ENCODE measurements around the gene SCAF1.

Gene SCAF1

GRCh38 chr19:49641688-49642491 lies at the start of gene SCAF1:
TSS of gene SCAF1 (plus strand) at chr19:49642209. CDS start at chr19:49645027, 2,818 bp downstream.
- ChIA-PET POLR2A (interaction anchor here (0.5 to 3.1 kb wide), 10 partner anchors 23 to 146 kb away, joined by 3 to 29 read pairs (median 3); partner anchors contain the start of genes AP2A1, BCL2L12, IRF3 and NOSIP), CTCF (interaction anchor here (1.1 to 4.8 kb wide), 3 partner anchors 13 to 32 kb away, joined by 3 to 48 read pairs (median 7); no protein-coding TSS in a partner anchor)
- no peak for TF ChIP-seq CTCF (IDR thresholded peaks at IDR 0.05; ENCODE audit: control extremely low read depth, extremely low read depth, low read depth, missing control alignments)
- peak; percentile 97 for DNase-seq (ENCODE audit: extremely low spot score)

GRCh38 chr19:49592486-49593232 lies 49.4 kb upstream of the SCAF1 start:
- TF ChIP-seq CTCF (IDR thresholded peaks at IDR 0.05; ENCODE audit: control extremely low read depth, extremely low read depth, low read depth, missing control alignments), result no peak
- CTCF ChIA-PET, result interaction anchor here (0.8 to 1.4 kb wide), 4 partner anchors 12 to 88 kb away, joined by 3 to 4 read pairs (median 4); partner anchors contain the start of gene PRRG2
- DNase-seq (ENCODE audit: extremely low spot score), result no peak
- POLR2A ChIA-PET, result interaction anchor here (1.1 to 1.9 kb wide), 4 partner anchors 13 to 83 kb away, joined by 3 to 9 read pairs (median 4); partner anchors contain the start of genes RRAS and SCAF1

- DNase-seq (ENCODE audit: extremely low spot score), result peak; percentile 100
- CTCF ChIA-PET, result interaction anchor here (0.7 to 1.4 kb wide), 4 partner anchors 12 to 85 kb away, joined by 3 to 4 read pairs (median 4); partner anchors contain the start of gene PRRG2
- POLR2A ChIA-PET, result interaction anchor here (0.6 to 1.9 kb wide), 7 partner anchors 14 to 880 kb away, joined by 3 to 9 read pairs (median 4); partner anchors contain the start of genes RRAS and SCAF1
- TF ChIP-seq CTCF (IDR thresholded peaks at IDR 0.05; ENCODE audit: control extremely low read depth, extremely low read depth, low read depth, missing control alignments), result no peak
These were observed 48.5 kb upstream of the SCAF1 start for GRCh38 chr19:49593233-49594113.

GRCh38 chr19:49594157-49594992 lies 47.6 kb upstream of the SCAF1 start:
- CTCF ChIA-PET, result interaction anchor here (0.7 kb wide), 1 partner anchor 48 kb away, joined by 3 read pairs; no protein-coding TSS in a partner anchor
- POLR2A ChIA-PET, result interaction anchor here (0.6 to 1.9 kb wide), 3 partner anchors 14 to 335 kb away, joined by 3 to 9 read pairs (median 3); partner anchors contain the start of genes NOSIP and NUP62
- no peak for TF ChIP-seq CTCF (IDR thresholded peaks at IDR 0.05; ENCODE audit: control extremely low read depth, extremely low read depth, low read depth, missing control alignments)
- DNase-seq (ENCODE audit: extremely low spot score), result no peak

GRCh38 chr19:49594993-49595818 lies 46.8 kb upstream of the SCAF1 start:
- TF ChIP-seq CTCF (IDR thresholded peaks at IDR 0.05; ENCODE audit: control extremely low read depth, extremely low read depth, low read depth, missing control alignments), result no peak
- POLR2A ChIA-PET, result interaction anchor here (0.6 to 1.9 kb wide), 3 partner anchors 15 to 334 kb away, joined by 3 to 9 read pairs (median 3); partner anchors contain the start of genes NOSIP and NUP62
- CTCF ChIA-PET, result interaction anchor here (1.0 to 1.6 kb wide), 2 partner anchors 24 to 78 kb away, joined by 5 read pairs; no protein-coding TSS in a partner anchor
- DNase-seq (ENCODE audit: extremely low spot score), result no peak
